PC-3 (cell line): ENCODE measurements around the gene RPL29. TPM values are rescaled to one million over a fixed set of nuclear protein-coding genes. Genes with fewer than 3 reads are reported as not detected.

ENCODE experiments used
- ATAC-seq: fragments of 200-7000 bp; cut with Tn5 transposase; 2 replicates; pipeline ENCODE4 v1.9.1; 2020; ENCODE audit warnings: mild to moderate bottlenecking, moderate library complexity
- BruUV-seq: library from RNA; stranded (reverse); fragments of 400-500 nt; replicated peaks from 2 replicates; lab custom pipeline; 2021; lab: Mats Ljungman, UMichigan
- CTCF ChIA-PET: fragments of 300-600 bp; sonication (Branson Sonifier 250); formaldehyde crosslinking; loops from one replicate; lab custom pipeline; 2022; ENCODE audit warnings: antibody characterized with exemption; lab: Charles Lee
- POLR2A ChIA-PET: fragments of 300-600 bp; sonication (Branson Sonifier 250); formaldehyde crosslinking; loops from one replicate; lab custom pipeline; 2022; ENCODE audit warnings: antibody characterized with exemption; ENCODE audit not compliant: unreplicated experiment; lab: Charles Lee
- DNase-seq: peaks from one replicate; pipeline ENCODE4 v3.0.0-alpha.2; 2015
- H2AFZ ChIP-seq: fragments of 300-600 bp; sonication (generic); 2 replicates; pipeline ENCODE4 v1.6.0; 2016; ENCODE audit warnings: antibody characterized with exemption, low read length
- H3F3A ChIP-seq: fragments of 300-600 bp; sonication (generic); one replicate; pipeline ENCODE4 v1.6.0; 2017; ENCODE audit warnings: antibody characterized with exemption, low read length, control low read depth, mild to moderate bottlenecking; ENCODE audit not compliant: unreplicated experiment
- H3K27ac ChIP-seq: fragments of 300-600 bp; sonication (generic); 2 replicates; pipeline ENCODE4 v1.5.1; 2016; ENCODE audit warnings: mild to moderate bottlenecking, low read length
- H3K27me3 ChIP-seq: fragments of 300-600 bp; sonication (generic); 2 replicates; pipeline ENCODE4 v1.6.1; 2016; ENCODE audit warnings: low read length, mixed read lengths
- H3K36me3 ChIP-seq: fragments of 300-600 bp; sonication (generic); 2 replicates; pipeline ENCODE4 v1.6.1; 2016; ENCODE audit warnings: low read depth, mixed run types, low read length, mixed read lengths
- H3K4me1 ChIP-seq: fragments of 300-600 bp; sonication (generic); 2 replicates; pipeline ENCODE4 v1.5.1; 2016; ENCODE audit warnings: low read length; ENCODE audit not compliant: insufficient read depth
- H3K4me2 ChIP-seq: fragments of 300-600 bp; sonication (generic); 2 replicates; pipeline ENCODE4 v1.6.0; 2016; ENCODE audit warnings: low read length
- H3K4me3 ChIP-seq: fragments of 300-600 bp; sonication (generic); 2 replicates; pipeline ENCODE4 v1.5.1; 2016; ENCODE audit warnings: mild to moderate bottlenecking, low read length, mixed read lengths
- H3K79me2 ChIP-seq: fragments of 300-600 bp; sonication (generic); 2 replicates; pipeline ENCODE4 v1.6.1; 2017; ENCODE audit warnings: low read length, mixed read lengths
- H3K9ac ChIP-seq: fragments of 300-600 bp; sonication (generic); 2 replicates; pipeline ENCODE4 v1.6.0; 2016; ENCODE audit warnings: mild to moderate bottlenecking, low read length
- H3K9me2 ChIP-seq: fragments of 300-600 bp; sonication (generic); replicated peaks from 2 replicates; pipeline ENCODE4 v1.6.1; 2016; ENCODE audit warnings: mixed run types, low read length, mixed read lengths
- H3K9me3 ChIP-seq: fragments of 300-600 bp; sonication (generic); 2 replicates; pipeline ENCODE4 v1.6.1; 2016; ENCODE audit warnings: low read length, mixed read lengths
- H4K20me1 ChIP-seq: fragments of 300-600 bp; sonication (generic); 2 replicates; pipeline ENCODE4 v1.6.1; 2016; ENCODE audit warnings: low read length, mixed read lengths
- EZH2 ChIP-seq: fragments of 300-600 bp; sonication (generic); IDR thresholded peaks from one replicate; pipeline ENCODE4 v1.6.1; 2017; ENCODE audit warnings: antibody characterized with exemption, mild to moderate bottlenecking, low read length; ENCODE audit not compliant: unreplicated experiment
- EZH2phosphoT487 ChIP-seq: fragments of 300-600 bp; sonication (generic); IDR thresholded peaks from 2 replicates; pipeline ENCODE4 v1.6.1; 2018; ENCODE audit warnings: mild to moderate bottlenecking, antibody characterized with exemption, low read length, borderline replicate concordance
- intact Hi-C: fragments of 100-400 bp; cut with micrococcal nuclease; formaldehyde crosslinking; loops from 2 replicates; pipeline ENCODE4 v1.9.0; 2023
- total RNA-seq: library from RNA; depleted of rRNA; stranded (reverse); fragments of >200 nt; gene quantifications from 2 replicates; pipeline ENCODE4 v1.2.3, GENCODE V29; 2014
- TF ChIP-seq, protein P1 (sequence below): fragments of 300-600 bp; sonication (generic); conservative IDR thresholded peaks from 2 replicates; pipeline ENCODE4 v1.5.1; 2017; ENCODE audit warnings: antibody characterized with exemption, low read depth, mild to moderate bottlenecking, low read length

RPL29 gene
- total RNA-seq, 1 experiment from 2014 or later = 1,807 TPM

DNA sequence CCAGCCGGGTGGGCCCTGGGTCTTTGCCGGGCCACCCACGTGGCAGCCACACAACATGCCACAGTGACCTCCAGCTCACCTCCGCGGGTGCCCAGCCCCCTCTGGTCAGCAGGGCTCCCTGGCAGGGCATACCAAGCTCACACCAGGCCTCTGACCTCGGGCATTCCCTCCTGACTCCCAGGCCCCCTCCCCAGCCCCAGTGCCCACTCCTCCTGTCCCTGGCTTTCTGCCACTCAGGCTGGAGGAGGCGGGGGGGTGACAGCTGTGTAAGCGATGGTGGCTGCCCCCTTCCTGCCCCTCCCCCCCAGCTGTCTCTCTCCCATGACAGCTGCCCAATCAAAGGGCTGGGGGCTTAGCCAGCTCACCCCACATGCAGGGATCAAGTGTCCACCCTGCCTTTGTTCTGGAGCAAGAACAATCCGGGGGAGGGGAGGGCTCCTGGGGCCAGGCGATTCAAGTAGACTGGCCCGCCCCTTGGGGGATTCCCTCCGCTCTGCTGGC lies 31.7 kb downstream of the RPL29 start:
- no peak overlapping the region for H3K4me3 ChIP-seq
- BruUV-seq = no TSS peak
- ChIA-PET CTCF (no interaction called here), POLR2A (no interaction called here)
- no peak overlapping the region for H2AFZ ChIP-seq
- 0 out of 2 replicates have a peak, but pooled peaks cover 3% of the 10 kb centered on the region for H3K79me2 ChIP-seq
- H3K4me2 ChIP-seq = no peak overlapping the region
- H3K9me3 ChIP-seq = no peaks in the 10 kb centered on the region
- H3K27ac ChIP-seq = no peak overlapping the region
- no peaks in the 10 kb centered on the region for H3F3A ChIP-seq
- no peak overlapping the region for H3K9ac ChIP-seq
- ATAC-seq = no peak
- H3K27me3 ChIP-seq = no peaks in the 10 kb centered on the region
- H3K4me1 ChIP-seq = peaks cover 12% of the 10 kb centered on the region
- TF ChIP-seq, protein P1, sequence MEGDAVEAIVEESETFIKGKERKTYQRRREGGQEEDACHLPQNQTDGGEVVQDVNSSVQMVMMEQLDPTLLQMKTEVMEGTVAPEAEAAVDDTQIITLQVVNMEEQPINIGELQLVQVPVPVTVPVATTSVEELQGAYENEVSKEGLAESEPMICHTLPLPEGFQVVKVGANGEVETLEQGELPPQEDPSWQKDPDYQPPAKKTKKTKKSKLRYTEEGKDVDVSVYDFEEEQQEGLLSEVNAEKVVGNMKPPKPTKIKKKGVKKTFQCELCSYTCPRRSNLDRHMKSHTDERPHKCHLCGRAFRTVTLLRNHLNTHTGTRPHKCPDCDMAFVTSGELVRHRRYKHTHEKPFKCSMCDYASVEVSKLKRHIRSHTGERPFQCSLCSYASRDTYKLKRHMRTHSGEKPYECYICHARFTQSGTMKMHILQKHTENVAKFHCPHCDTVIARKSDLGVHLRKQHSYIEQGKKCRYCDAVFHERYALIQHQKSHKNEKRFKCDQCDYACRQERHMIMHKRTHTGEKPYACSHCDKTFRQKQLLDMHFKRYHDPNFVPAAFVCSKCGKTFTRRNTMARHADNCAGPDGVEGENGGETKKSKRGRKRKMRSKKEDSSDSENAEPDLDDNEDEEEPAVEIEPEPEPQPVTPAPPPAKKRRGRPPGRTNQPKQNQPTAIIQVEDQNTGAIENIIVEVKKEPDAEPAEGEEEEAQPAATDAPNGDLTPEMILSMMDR = no peak
- TF ChIP-seq EZH2 (no peak), EZH2phosphoT487 (no peak)
- DNase-seq = no peak
- no peaks in the 10 kb centered on the region for H3K36me3 ChIP-seq
- H4K20me1 ChIP-seq = no peaks in the 10 kb centered on the region
- no peaks in the 10 kb centered on the region for H3K9me2 ChIP-seq
- intact Hi-C loops = no loop called here

DNA sequence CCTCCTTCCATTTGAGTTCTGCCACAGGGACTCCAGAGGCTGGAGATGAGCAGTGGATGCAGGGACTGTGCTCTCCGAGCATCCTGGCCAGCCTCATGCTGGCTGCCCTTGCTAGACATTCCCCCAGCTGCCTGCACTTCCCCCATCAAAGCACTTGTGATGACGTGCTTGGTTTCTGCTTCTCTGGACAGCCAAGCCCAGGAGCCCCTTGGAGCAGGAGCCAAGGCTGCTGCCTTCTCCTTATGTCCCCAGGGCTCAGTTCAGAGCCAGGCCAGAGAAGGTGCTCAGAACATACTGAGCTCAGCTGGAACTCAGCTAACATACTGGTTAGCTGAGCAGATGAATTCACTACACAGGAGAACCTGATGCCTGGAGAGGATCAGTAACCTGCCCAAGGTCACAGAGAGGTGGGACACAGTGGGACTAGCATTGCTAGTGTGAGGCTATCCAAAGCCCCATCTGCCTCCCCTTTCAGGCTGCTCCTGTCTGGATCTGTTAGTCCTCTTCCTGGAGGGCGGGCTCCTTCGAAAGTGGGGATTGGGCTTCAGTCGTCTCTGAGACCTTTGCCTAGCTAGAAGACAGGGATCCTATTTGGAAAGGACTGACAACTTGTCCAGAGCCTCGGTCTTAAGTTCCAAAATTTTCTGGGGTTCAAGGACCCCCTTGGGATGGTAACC lies 32.7 kb downstream of the RPL29 start:
- CTCF ChIA-PET = no interaction called here
- H2AFZ ChIP-seq = no peak overlapping the region
- 0 out of 2 replicates have a peak, but pooled peaks cover 2% of the 10 kb centered on the region for H3K79me2 ChIP-seq
- H3F3A ChIP-seq = no peaks in the 10 kb centered on the region
- H3K36me3 ChIP-seq = no peaks in the 10 kb centered on the region
- no peak for DNase-seq
- no peaks in the 10 kb centered on the region for H3K27me3 ChIP-seq
- no peaks in the 10 kb centered on the region for H3K9me2 ChIP-seq
- no TSS peak for BruUV-seq
- H4K20me1 ChIP-seq = no peaks in the 10 kb centered on the region
- H3K27ac ChIP-seq = no peak overlapping the region
- H3K4me1 ChIP-seq = peaks cover 10% of the 10 kb centered on the region
- no peak for ATAC-seq
- no peak overlapping the region for H3K4me2 ChIP-seq
- intact Hi-C loops = no loop called here
- H3K4me3 ChIP-seq = no peak overlapping the region
- no peaks in the 10 kb centered on the region for H3K9me3 ChIP-seq
- TF ChIP-seq EZH2phosphoT487 (no peak), EZH2 (no peak)
- TF ChIP-seq, protein P1 = no peak
- POLR2A ChIA-PET = no interaction called here
- no peak overlapping the region for H3K9ac ChIP-seq
